ELF-1 (cell line): ENCODE results near the gene VCL.

Source experiments
- DNase-seq: peaks from one replicate; pipeline ENCODE4 v3.0.0-alpha.2; 2016; ENCODE audit warnings: low read depth, low spot score

Gene VCL

DNA sequence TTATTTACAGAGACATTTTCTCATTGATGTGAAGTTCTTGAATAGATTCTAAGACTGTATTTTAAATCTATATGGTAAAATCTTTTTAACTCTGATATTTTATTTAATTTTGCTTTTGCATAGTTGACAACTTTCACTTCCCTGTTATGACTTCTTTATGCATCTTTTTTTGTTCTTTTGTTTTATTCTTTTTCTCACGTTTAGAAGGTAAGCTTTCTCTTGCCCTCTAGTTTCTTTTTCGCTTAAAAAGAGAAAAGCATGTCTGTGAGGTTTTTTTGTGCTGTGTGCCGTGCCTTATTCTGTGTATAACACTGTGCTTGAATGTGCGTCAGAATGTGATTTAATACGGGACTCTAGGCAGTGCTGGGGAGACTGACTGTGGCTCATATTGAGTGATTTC lies 78.0 kb downstream of the VCL start:
- DNase-seq: no peak

DNA sequence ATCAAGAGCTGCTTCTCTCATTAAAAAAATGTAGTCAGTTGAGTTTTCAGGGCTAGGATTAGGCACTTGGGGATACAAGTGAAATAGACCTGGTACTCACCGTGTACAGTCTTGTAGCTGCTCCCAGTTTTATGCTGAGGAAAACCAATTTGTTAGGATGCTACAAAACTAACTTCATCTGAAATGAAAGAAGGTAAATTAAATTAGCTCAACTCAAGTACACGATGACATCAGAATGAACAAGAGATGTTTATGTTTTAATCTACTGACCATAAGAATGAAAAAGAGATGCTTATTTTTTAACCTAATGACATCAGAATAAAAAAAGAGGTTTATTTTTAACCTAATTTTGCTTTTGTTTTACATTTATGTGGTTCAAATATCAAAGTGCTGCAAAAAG lies 79.0 kb downstream of the VCL start:
- no peak for DNase-seq

- DNase-seq: no peak
Measured at GRCh38 chr10:74077416-74077815, 79.5 kb downstream of the VCL start.

- DNase-seq: no peak
Measured at GRCh38 chr10:74078037-74078436, 80.1 kb downstream of the VCL start.

DNA sequence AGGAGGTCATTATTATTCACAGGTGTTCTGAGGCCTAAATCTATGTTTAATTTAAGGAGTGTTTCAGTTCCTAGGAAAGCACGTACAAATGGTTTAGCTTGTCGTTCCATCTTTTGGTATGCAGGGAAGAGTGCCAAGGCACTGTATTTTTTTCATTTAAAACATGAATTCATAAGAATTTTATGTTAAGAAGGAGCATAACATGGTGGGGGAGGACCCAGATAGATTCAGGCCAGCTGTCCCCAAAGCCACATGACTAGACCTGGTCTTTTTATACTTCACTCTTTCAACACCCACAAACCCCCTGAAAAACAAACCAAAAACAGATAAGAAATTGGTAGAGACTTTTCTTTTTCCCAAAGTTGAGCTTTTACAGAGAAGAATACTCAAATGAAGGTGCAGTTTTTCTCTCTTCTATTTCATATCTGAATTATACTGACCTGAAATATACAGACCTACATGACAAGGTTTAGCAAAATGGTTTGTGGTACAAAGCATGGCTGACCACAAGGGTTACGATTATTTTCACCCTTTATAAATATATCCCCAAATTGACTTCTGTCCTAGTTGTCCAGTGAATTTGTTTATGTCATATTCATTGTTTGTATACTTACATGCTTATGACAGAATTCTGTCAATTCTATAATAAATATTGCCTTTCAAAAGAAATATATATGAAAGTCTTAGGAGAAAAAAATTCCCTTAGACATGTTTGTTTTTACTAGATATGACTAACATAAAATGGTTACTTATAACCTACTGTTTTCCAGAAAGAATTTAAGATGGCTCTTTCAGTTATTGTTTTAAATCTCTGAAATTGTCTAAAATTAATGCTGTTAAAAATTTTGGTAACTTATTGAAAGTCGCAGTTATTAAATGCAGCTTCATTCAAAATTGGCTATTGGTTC lies 81.4 kb downstream of the VCL start:
- DNase-seq: no peak

GRCh38 chr10:74079936-74080590 lies 82.1 kb downstream of the VCL start:
- DNase-seq: no peak

- DNase-seq: peak; percentile 42
Measured at GRCh38 chr10:74081192-74081803, 83.4 kb downstream of the VCL start.

GRCh38 chr10:74081941-74082718 lies 84.2 kb downstream of the VCL start:
- DNase-seq: no peak

DNA sequence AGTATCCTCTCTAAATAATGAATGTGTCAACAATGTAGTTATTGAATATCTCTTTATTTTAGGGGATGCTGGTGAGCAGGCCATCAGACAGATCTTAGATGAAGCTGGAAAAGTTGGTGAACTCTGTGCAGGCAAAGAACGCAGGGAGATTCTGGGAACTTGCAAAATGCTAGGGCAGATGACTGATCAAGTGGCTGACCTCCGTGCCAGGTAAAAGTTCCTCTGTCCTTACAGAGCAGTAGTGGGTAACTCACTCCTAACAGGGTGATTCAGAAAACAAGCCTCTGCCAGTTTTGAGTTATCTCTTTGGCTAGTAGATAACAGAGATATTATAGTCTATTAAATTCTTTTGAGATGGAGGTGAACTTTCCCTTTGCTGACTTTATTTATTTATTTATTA lies 85.4 kb downstream of the VCL start:
- DNase-seq: no peak

DNA sequence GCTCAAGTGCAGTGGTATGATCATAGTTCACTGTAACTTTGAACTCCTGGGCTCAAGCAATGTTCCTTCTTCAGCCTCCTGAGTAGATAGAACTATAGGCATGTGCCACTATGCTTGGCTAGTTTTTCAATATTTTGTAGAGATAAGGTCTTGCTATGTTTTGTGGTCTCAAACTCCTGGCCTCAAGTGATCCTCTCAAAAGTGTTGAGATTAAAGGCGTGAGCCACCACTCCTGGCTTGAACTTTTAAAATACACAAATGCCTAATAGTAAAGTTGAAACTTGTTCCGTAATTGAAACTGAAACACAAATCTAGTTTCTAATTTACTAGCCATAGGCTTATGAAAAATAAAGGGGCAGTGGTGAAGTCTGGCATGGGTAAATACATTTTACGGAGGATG lies 87.0 kb downstream of the VCL start:
- DNase-seq: no peak

- DNase-seq: no peak
Measured at GRCh38 chr10:74086317-74086716, 88.4 kb downstream of the VCL start.

GRCh38 chr10:74088722-74089121 lies 90.8 kb downstream of the VCL start:
- DNase-seq: no peak

- DNase-seq: no peak
Measured at GRCh38 chr10:74092372-74092771, 94.5 kb downstream of the VCL start.

DNA sequence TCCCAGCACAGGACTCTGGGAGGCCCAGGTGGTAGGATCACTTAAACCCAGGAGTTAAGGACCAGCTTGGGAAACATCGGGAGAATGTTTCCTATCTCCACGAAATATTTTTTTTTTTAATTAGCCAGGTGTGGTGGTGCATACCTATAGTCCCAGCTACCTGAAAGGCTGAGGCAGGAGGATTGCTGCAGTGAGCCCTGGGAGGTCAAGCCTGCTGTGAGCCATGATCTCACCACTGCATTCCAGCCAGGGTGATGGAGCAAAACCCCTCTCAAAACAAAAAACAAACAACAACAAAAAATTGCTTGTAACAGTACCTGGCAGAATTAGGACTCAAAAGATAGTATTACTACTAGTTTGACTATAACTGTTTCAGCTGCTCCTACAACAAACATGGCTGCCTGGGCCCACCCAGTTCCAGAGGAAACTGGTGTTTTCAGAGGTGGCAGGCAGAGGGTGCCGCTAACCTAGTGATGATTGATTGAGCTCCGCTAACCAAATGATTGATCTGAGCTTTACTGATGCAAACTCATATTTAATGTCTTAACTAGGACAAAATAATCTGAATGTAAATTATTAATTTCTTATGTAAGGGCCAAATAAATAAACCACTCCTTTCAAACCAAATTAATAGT lies 95.7 kb downstream of the VCL start:
- DNase-seq: no peak

GRCh38 chr10:74094231-74094630 lies 96.3 kb downstream of the VCL start:
- DNase-seq: no peak

- DNase-seq: no peak
Measured at GRCh38 chr10:74096777-74097176, 98.9 kb downstream of the VCL start.

DNA sequence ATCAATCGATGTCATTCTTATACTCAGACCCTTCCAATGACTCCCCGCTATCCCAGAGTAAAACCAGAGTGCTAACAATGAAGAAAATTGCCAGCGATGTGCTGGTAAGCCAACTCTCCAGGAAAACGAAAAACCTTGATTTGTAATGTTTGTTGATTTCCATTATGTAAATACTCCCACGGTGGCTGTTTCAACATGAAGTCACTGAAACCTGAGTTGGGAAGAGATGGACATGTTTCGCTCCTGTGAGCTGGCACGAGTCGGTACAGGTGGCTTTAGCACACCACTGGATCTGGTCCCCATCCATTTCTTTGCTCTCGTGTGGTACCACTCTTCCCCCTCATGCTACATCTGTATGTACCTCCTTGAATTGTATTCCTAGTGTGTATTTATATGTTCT lies 99.9 kb downstream of the VCL start:
- DNase-seq: no peak

DNA sequence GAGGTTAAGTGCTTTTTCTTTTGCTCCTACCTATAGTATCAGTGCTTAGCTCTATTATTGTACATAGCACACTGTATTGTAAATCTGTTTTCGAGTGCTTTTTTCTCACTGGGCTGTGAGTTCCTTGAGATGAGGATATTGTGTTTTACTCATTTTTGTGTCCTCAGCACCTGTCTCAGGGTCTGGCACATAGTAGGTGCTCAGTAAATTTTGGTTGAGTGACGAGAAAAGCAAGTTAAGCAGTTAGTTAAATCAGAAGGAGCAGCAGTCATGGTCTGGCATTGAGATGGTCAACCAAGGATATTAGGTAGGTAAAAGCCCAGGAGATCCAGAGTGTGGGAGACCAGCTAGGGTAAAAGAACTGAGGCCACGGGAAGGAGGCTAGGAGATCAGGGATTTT lies 101.5 kb downstream of the VCL start:
- no peak for DNase-seq

DNA sequence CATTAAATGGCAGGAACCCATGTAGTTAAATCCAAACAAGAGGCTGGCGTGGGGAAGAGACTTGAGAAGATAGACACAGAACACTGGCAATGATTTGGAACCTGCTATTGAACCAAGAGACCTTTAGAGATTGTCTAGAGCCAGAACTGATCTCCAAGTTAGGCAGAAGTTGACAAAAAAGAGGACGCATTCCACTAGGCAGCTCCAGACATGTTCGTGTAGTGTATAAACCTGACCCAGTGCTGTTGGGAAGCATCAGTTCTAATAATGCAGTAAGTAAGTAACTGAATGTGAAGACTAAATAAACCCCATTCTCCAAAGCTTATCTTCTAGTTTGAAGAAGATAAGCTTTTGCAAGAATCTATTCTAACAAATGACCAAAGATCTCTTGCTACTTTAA lies 101.9 kb downstream of the VCL start:
- DNase-seq: no peak

DNA sequence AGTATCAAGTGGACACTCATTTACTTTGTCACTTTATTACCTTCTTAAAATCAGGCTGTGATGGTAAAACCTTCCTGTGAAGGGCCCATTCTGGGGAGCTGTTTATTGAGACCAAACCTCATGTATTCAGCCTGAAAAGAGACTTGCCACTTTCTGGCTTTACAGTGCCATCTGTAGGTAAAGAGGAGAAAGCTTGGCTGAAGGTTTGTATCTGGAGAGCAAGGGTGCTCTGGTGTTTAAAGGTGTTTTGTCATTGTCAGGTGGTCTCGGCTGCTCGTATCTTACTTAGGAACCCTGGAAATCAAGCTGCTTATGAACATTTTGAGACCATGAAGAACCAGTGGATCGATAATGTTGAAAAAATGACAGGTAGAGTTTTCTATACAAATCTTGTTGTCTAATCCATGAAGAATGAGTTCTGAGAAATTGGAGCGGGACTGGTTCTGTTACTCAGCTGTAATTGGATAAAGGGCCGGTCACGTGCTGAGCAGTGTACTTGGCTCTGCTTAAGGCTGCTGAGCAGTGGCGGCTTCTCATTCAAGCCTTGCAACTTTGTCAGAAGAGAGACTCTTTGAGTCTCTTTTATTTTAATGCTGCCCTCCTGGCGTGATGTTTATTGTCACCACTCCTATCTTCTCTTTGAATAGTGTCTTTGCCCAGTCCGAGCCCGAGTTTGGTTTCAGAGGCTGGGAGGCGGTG lies 105.8 kb downstream of the VCL start:
- peak; percentile 25 for DNase-seq

DNA sequence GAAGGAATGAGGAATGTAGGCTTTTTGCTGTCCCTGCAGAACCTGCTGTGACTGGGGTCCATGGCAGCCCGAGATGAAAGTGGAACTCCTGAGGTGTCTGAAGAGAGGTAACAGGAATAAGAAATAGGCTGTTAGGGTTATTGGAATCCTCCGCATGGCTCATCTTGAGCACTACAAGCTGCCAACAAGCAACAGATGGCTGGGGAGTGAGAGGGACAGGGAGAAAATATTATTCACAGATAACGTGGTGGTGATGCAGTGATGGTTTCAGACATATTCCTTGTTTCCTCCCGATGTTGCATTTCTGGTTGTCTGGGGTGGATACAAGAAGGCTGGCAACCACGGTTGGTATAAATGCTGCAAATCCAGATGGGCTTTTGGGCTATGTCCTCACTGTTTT lies 106.6 kb downstream of the VCL start:
- no peak for DNase-seq
